ENCODE measurements around the gene LPCAT2.

The LPCAT2 gene

GRCh38 chr16:55480228-55480655 lies 28.6 kb upstream of the LPCAT2 start:
- DNase-seq (ENCODE audit: low read depth), result no peak

- DNase-seq (ENCODE audit: low read depth), result no peak
Observed at GRCh38 chr16:55481023-55481422, 27.8 kb upstream of the LPCAT2 start.

- no peak for DNase-seq (ENCODE audit: low read depth)
Observed at GRCh38 chr16:55482056-55482455, 26.8 kb upstream of the LPCAT2 start.

GRCh38 chr16:55487048-55487803 lies 21.6 kb upstream of the LPCAT2 start:
- no peak for DNase-seq (ENCODE audit: low read depth)

GRCh38 chr16:55488306-55488705 lies 20.6 kb upstream of the LPCAT2 start:
- DNase-seq (ENCODE audit: low read depth), result no peak

GRCh38 chr16:55489119-55489955 lies 19.5 kb upstream of the LPCAT2 start:
- no peak for DNase-seq (ENCODE audit: low read depth)

- DNase-seq (ENCODE audit: low read depth), result no peak
Observed at GRCh38 chr16:55489956-55490265, 19.0 kb upstream of the LPCAT2 start.

GRCh38 chr16:55490301-55490700 lies 18.6 kb upstream of the LPCAT2 start:
- DNase-seq (ENCODE audit: low read depth), result no peak

- DNase-seq (ENCODE audit: low read depth), result no peak
Observed at GRCh38 chr16:55491691-55492090, 17.2 kb upstream of the LPCAT2 start.

GRCh38 chr16:55492756-55493380 lies 16.0 kb upstream of the LPCAT2 start:
- DNase-seq (ENCODE audit: low read depth), result no peak

- no peak for DNase-seq (ENCODE audit: low read depth)
Observed at GRCh38 chr16:55494994-55495421, 13.9 kb upstream of the LPCAT2 start.

GRCh38 chr16:55495616-55496289 lies 13.1 kb upstream of the LPCAT2 start:
- no peak for DNase-seq (ENCODE audit: low read depth)

GRCh38 chr16:55496509-55497145 lies 12.2 kb upstream of the LPCAT2 start:
- DNase-seq (ENCODE audit: low read depth), result no peak

- DNase-seq (ENCODE audit: low read depth), result no peak
Observed at GRCh38 chr16:55497558-55497957, 11.3 kb upstream of the LPCAT2 start.

- no peak for DNase-seq (ENCODE audit: low read depth)
Observed at GRCh38 chr16:55498101-55498500, 10.8 kb upstream of the LPCAT2 start.

GRCh38 chr16:55499281-55499680 lies 9.6 kb upstream of the LPCAT2 start:
- no peak for DNase-seq (ENCODE audit: low read depth)

- DNase-seq (ENCODE audit: low read depth), result no peak
Observed at GRCh38 chr16:55499951-55500529, 8.8 kb upstream of the LPCAT2 start.

- no peak for DNase-seq (ENCODE audit: low read depth)
Observed at GRCh38 chr16:55500530-55501011, 8.3 kb upstream of the LPCAT2 start.

- no peak for DNase-seq (ENCODE audit: low read depth)
Observed at GRCh38 chr16:55501549-55502322, 7.1 kb upstream of the LPCAT2 start.

GRCh38 chr16:55502801-55503366 lies 6.0 kb upstream of the LPCAT2 start:
- DNase-seq (ENCODE audit: low read depth), result no peak

Data from stimulated activated CD8-positive, alpha-beta memory T cell treated with anti-CD3 and anti-CD28 coated beads, Interleukin-12 subunit alpha, Interleukin-12 subunit beta, amount 100 ng/mL, for 4 hours (primary cell).